ENCODE measurements around the gene UMAD1. TPM values are rescaled to one million over a fixed set of nuclear protein-coding genes. Genes with fewer than 3 reads are reported as not detected.
A peak's percentile ranks its signal among the peaks of the same experiment; 100 is the strongest.

Gene UMAD1
- total RNA-seq, 4 donors from 2014 or later = 1.3 to 32.9 (median 15.3) TPM

DNA sequence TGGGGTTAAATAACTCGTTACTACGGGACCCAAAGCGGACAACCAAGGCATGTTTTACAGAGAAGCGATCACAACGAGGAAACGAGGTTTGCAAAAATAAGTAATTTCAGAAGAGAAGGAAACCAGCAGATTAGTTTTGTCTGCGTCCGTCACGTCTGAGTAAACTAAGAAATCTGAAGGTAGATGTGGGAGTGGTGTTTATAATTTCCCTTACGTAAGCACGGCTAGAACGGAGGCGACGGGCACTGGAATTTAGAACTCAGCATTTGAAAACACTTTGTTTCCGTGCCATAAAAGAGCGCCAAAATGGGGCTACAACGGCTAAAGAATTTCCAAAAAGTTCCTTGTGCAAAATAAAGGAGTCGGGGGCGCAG, 718 bp upstream of the UMAD1 start:
- H3K27me3 ChIP-seq = no peaks in the 10 kb centered on the region
- no peaks in the 10 kb centered on the region for H3K36me3 ChIP-seq
- no peaks in the 10 kb centered on the region for H3K4me1 ChIP-seq
- H3K9me3 ChIP-seq = no peaks in the 10 kb centered on the region
- intact Hi-C loops (cut with DNase I; ENCODE audit: low total_unique reads) = no loop called here
- TF ChIP-seq POLR2A (IDR thresholded peaks at IDR 0.05) (no peak), CTCF (IDR thresholded peaks at IDR 0.05) (no peak)
- H3K4me3 ChIP-seq = peak overlapping the region; percentile 63 to 87
- no peak for DNase-seq
- peak overlapping the region; percentile 88 to 89 for H3K27ac ChIP-seq

DNA sequence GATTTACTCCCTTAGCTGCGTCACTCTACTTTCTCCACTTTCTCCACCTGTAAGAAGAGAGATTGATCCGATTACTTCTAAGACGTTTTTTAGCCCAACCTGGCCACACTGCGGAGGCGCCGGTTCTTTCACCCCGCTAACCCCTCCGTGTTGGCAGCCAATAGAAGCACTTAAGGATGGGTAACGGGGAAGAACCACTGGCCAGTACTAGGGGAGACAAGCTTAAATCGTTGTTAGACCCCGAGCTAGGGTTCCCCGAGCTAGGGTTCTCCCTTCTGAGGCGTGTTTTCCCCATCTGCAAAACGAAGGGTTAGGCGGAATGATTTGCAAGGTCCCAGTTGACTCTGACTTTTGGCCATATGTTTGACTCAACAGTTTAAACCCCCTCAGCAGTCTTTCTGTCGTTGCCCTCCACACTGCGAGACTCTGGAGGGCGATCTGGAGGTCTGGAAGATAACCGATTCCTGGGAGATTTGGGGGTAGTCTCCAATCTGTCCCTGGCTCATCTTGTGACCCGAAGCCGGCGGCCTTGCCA, 644 bp downstream of the UMAD1 start:
- H3K27ac ChIP-seq = peak overlapping the region; percentile 76 to 85
- peak in 1 of 2 donors; percentile 18 for DNase-seq

DNA sequence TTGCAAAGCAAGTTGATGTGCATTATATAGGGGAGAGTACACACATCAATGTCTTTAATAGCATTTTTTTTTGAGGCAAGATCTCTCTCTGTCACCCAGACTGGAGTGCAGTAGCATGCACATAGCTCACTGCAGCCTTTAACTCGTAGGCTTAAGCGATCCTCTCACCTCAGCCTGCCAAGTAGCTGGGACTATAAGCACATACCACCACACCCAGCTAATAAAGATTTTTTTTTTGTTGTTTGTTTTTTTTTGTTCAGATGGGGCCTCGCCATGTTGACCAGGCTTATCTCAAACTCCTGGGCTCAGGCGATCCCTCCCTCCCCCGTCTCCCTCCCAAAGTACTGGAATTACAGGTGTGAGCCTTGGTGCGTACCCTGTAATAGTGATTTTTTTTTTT, 1.5 kb downstream of the UMAD1 start:
- H3K27ac ChIP-seq = no peak overlapping the region
- no peak overlapping the region for H3K4me3 ChIP-seq
- no peaks in the 10 kb centered on the region for H3K36me3 ChIP-seq
- no peaks in the 10 kb centered on the region for H3K9me3 ChIP-seq
- intact Hi-C loops (cut with DNase I; ENCODE audit: low total_unique reads) = no loop called here
- no peak for DNase-seq
- no peaks in the 10 kb centered on the region for H3K27me3 ChIP-seq
- H3K4me1 ChIP-seq = no peaks in the 10 kb centered on the region
- TF ChIP-seq POLR2A (IDR thresholded peaks at IDR 0.05) (no peak), CTCF (IDR thresholded peaks at IDR 0.05) (no peak)

More for the DNA sequence above, 644 bp downstream of the UMAD1 start:
- no peaks in the 10 kb centered on the region for H3K36me3 ChIP-seq
- intact Hi-C loops (cut with DNase I; ENCODE audit: low total_unique reads) = no loop called here
- H3K4me1 ChIP-seq = no peaks in the 10 kb centered on the region
- H3K9me3 ChIP-seq = no peaks in the 10 kb centered on the region
- TF ChIP-seq CTCF (IDR thresholded peaks at IDR 0.05) = no peak
- no peak for TF ChIP-seq POLR2A (IDR thresholded peaks at IDR 0.05)
- H3K27me3 ChIP-seq = no peaks in the 10 kb centered on the region
- peak overlapping the region; percentile 63 to 87 for H3K4me3 ChIP-seq

GRCh38 chr7:7647495-7648036, 7.0 kb downstream of the UMAD1 start:
- Histone ChIP-seq H3K36me3 (no peaks in the 10 kb centered on the region), H3K27ac (no peak overlapping the region), H3K27me3 (no peaks in the 10 kb centered on the region), H3K9me3 (no peaks in the 10 kb centered on the region), H3K4me3 (no peak overlapping the region), H3K4me1 (no peaks in the 10 kb centered on the region)
- no peak for DNase-seq
- TF ChIP-seq CTCF (IDR thresholded peaks at IDR 0.05) (no peak), POLR2A (IDR thresholded peaks at IDR 0.05) (no peak)
- intact Hi-C loops (cut with DNase I; ENCODE audit: low total_unique reads) = no loop called here

DNA sequence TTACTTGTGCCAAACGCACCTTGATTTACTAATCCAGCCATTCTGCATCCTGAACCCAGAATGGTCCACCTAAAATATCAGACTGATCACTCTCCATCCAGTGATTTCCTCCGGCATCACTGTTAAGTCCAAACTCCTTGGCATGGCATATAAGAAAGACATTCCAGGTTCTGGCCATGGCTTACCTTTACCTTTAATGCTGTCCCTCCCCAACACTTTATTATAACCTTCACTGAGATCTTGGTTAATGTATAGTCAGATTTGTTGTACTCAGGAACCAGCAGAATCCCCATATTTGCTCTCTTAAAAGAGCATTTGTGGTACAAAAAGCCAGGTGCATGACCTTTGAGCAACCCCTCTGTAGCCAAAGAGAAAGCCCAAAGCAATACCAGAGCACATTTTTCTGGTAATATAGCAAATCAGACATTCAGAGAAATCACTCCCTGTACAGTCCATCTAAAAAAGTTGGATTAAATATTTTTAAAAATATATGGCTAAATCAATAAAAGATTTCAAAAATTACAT, 10.2 kb downstream of the UMAD1 start:
- Histone ChIP-seq H3K27ac (no peak overlapping the region), H3K4me3 (no peak overlapping the region), H3K9me3 (no peaks in the 10 kb centered on the region), H3K27me3 (no peaks in the 10 kb centered on the region), H3K4me1 (no peaks in the 10 kb centered on the region), H3K36me3 (no peaks in the 10 kb centered on the region)
- DNase-seq = no peak
- no peak for TF ChIP-seq CTCF (IDR thresholded peaks at IDR 0.05)
- no peak for TF ChIP-seq POLR2A (IDR thresholded peaks at IDR 0.05)
- intact Hi-C loops (cut with DNase I; ENCODE audit: low total_unique reads) = no loop called here
